ENCODE measurements around the gene CAMK1D. TPM values are rescaled to one million over a fixed set of nuclear protein-coding genes. Genes with fewer than 3 reads are reported as not detected.
"Not testable (repeated sequence)": the region's sequence is repeated elsewhere in the genome, so short reads cannot be mapped to it uniquely, and the experiment has no call there.

CAMK1D gene
- 10 to 100 TPM; 10.9 to 19.0 TPM for total RNA-seq
- polyA plus RNA-seq: 1 to 10 TPM; 1.9 to 4.4 TPM
- long read RNA-seq, donor 1, partial matches to known transcripts: 2 of 21 reads
- long read RNA-seq, donor 1, other reads (novel, unspliced or antisense): 19 of 21 reads
- long read RNA-seq, donor 2, partial matches to known transcripts: 0 of 25 reads
- long read RNA-seq, donor 2, other reads (novel, unspliced or antisense): 25 of 25 reads

- H3K4me3 ChIP-seq (ENCODE audit: low read length in 2 of 2): peak within 1 kb of the TSS; percentile 86 to 96
- DNase-seq (peak; percentile 91 to 95), ATAC-seq (ENCODE audit: low FRiP score) (peak; percentile 89)
- intact Hi-C loops (cut with DNase I): loop anchor here in 1 of 2 donors (5.0 kb wide), 1 partner anchor 358 kb away; no protein-coding TSS in a partner anchor
- no peaks in the 10 kb centered on the region for H3K36me3 ChIP-seq (ENCODE audit: control insufficient read depth in 1 of 2, insufficient read depth in 2 of 2, low read length in 1 of 2)
- H3K27me3 ChIP-seq (ENCODE audit: control insufficient read depth in 1 of 2, insufficient read depth in 2 of 2, low read length in 1 of 2): no peaks in the 10 kb centered on the region
- no peaks in the 10 kb centered on the region for H3K9me3 ChIP-seq (ENCODE audit: control insufficient read depth, low read length)
- WGBS, 2 donors: 0 to 1% methylated on average over 34 to 95 of the region's 95 CpGs
- peaks cover 0 to 3% of the 10 kb centered on the region in 2 donors for H3K4me1 ChIP-seq (ENCODE audit: control insufficient read depth in 1 of 2, insufficient read depth in 2 of 2, low read length in 2 of 2)
- peak within 1 kb of the TSS; percentile 84 to 93 for H3K27ac ChIP-seq (ENCODE audit: low read depth in 1 of 2, low read length in 2 of 2)
Observed at GRCh38 chr10:12348870-12349628, at the start of gene CAMK1D. Gene CAMK1D (plus strand): TSS chr10:12349547.

- intact Hi-C loops (cut with DNase I); H3K36me3 ChIP-seq (ENCODE audit: control insufficient read depth in 1 of 2, insufficient read depth in 2 of 2, low read length in 1 of 2); H3K27ac ChIP-seq (ENCODE audit: low read depth in 1 of 2, low read length in 2 of 2); H3K27me3 ChIP-seq (ENCODE audit: control insufficient read depth in 1 of 2, insufficient read depth in 2 of 2, low read length in 1 of 2); H3K9me3 ChIP-seq (ENCODE audit: control insufficient read depth, low read length); H3K4me3 ChIP-seq (ENCODE audit: low read length in 2 of 2); H3K4me1 ChIP-seq (ENCODE audit: control insufficient read depth in 1 of 2, insufficient read depth in 2 of 2, low read length in 2 of 2); ATAC-seq (ENCODE audit: low FRiP score); DNase-seq: not testable (repeated sequence)
- WGBS, 2 donors: 95 to 97% methylated on average over 4 of the region's 4 CpGs
Observed at GRCh38 chr10:12301036-12301435, 48.3 kb upstream of the CAMK1D start.

- ATAC-seq (ENCODE audit: low FRiP score) (no peak), DNase-seq (no peak)
- Histone ChIP-seq H3K36me3 (ENCODE audit: control insufficient read depth in 1 of 2, insufficient read depth in 2 of 2, low read length in 1 of 2) (no peaks in the 10 kb centered on the region), H3K27ac (ENCODE audit: low read depth in 1 of 2, low read length in 2 of 2) (no peak overlapping the region), H3K9me3 (ENCODE audit: control insufficient read depth, low read length) (no peaks in the 10 kb centered on the region), H3K27me3 (ENCODE audit: control insufficient read depth in 1 of 2, insufficient read depth in 2 of 2, low read length in 1 of 2) (no peaks in the 10 kb centered on the region), H3K4me1 (ENCODE audit: control insufficient read depth in 1 of 2, insufficient read depth in 2 of 2, low read length in 2 of 2) (no peaks in the 10 kb centered on the region), H3K4me3 (ENCODE audit: low read length in 2 of 2) (no peak overlapping the region)
- WGBS, 2 donors: 94 to 97% methylated on average over 6 of the region's 6 CpGs
- intact Hi-C loops (cut with DNase I): no loop called here
Observed at GRCh38 chr10:12308057-12308456, 41.3 kb upstream of the CAMK1D start.

GRCh38 chr10:12308736-12309375 lies 40.5 kb upstream of the CAMK1D start:
- H3K27ac ChIP-seq (ENCODE audit: low read depth in 1 of 2, low read length in 2 of 2): no peak overlapping the region
- H3K36me3 ChIP-seq (ENCODE audit: control insufficient read depth in 1 of 2, insufficient read depth in 2 of 2, low read length in 1 of 2): no peaks in the 10 kb centered on the region
- H3K4me3 ChIP-seq (ENCODE audit: low read length in 2 of 2): no peak overlapping the region
- 62 to 64% methylated on average over 8 of the region's 8 CpGs for WGBS, 2 donors
- DNase-seq (peak in 1 of 2 donors; percentile 14), ATAC-seq (ENCODE audit: low FRiP score) (no peak)
- no peaks in the 10 kb centered on the region for H3K27me3 ChIP-seq (ENCODE audit: control insufficient read depth in 1 of 2, insufficient read depth in 2 of 2, low read length in 1 of 2)
- intact Hi-C loops (cut with DNase I): no loop called here
- H3K4me1 ChIP-seq (ENCODE audit: control insufficient read depth in 1 of 2, insufficient read depth in 2 of 2, low read length in 2 of 2): no peaks in the 10 kb centered on the region
- no peaks in the 10 kb centered on the region for H3K9me3 ChIP-seq (ENCODE audit: control insufficient read depth, low read length)

GRCh38 chr10:12309783-12310182 lies 39.6 kb upstream of the CAMK1D start:
- intact Hi-C loops (cut with DNase I); DNase-seq; H3K36me3 ChIP-seq (ENCODE audit: control insufficient read depth in 1 of 2, insufficient read depth in 2 of 2, low read length in 1 of 2); ATAC-seq (ENCODE audit: low FRiP score); H3K27ac ChIP-seq (ENCODE audit: low read depth in 1 of 2, low read length in 2 of 2); H3K4me3 ChIP-seq (ENCODE audit: low read length in 2 of 2); H3K27me3 ChIP-seq (ENCODE audit: control insufficient read depth in 1 of 2, insufficient read depth in 2 of 2, low read length in 1 of 2); H3K9me3 ChIP-seq (ENCODE audit: control insufficient read depth, low read length); H3K4me1 ChIP-seq (ENCODE audit: control insufficient read depth in 1 of 2, insufficient read depth in 2 of 2, low read length in 2 of 2): not testable (repeated sequence)
- 76 to 96% methylated on average over 5 of the region's 5 CpGs for WGBS, 2 donors

GRCh38 chr10:12314836-12315235 lies 34.5 kb upstream of the CAMK1D start:
- H3K9me3 ChIP-seq (ENCODE audit: control insufficient read depth, low read length): no peaks in the 10 kb centered on the region
- DNase-seq (no peak), ATAC-seq (ENCODE audit: low FRiP score) (no peak)
- 83 to 90% methylated on average over 6 of the region's 6 CpGs for WGBS, 2 donors
- intact Hi-C loops (cut with DNase I): no loop called here
- no peak overlapping the region for H3K4me3 ChIP-seq (ENCODE audit: low read length in 2 of 2)
- no peak overlapping the region for H3K27ac ChIP-seq (ENCODE audit: low read depth in 1 of 2, low read length in 2 of 2)
- H3K4me1 ChIP-seq (ENCODE audit: control insufficient read depth in 1 of 2, insufficient read depth in 2 of 2, low read length in 2 of 2): no peaks in the 10 kb centered on the region
- H3K36me3 ChIP-seq (ENCODE audit: control insufficient read depth in 1 of 2, insufficient read depth in 2 of 2, low read length in 1 of 2): no peaks in the 10 kb centered on the region
- no peaks in the 10 kb centered on the region for H3K27me3 ChIP-seq (ENCODE audit: control insufficient read depth in 1 of 2, insufficient read depth in 2 of 2, low read length in 1 of 2)

- ATAC-seq (ENCODE audit: low FRiP score): no peak
- intact Hi-C loops (cut with DNase I): no loop called here
- no peak overlapping the region for H3K27ac ChIP-seq (ENCODE audit: low read depth in 1 of 2, low read length in 2 of 2)
Observed at GRCh38 chr10:12319076-12319475, 30.3 kb upstream of the CAMK1D start.

GRCh38 chr10:12320892-12321291 lies 28.5 kb upstream of the CAMK1D start:
- Histone ChIP-seq H3K27me3 (ENCODE audit: control insufficient read depth in 1 of 2, insufficient read depth in 2 of 2, low read length in 1 of 2) (no peaks in the 10 kb centered on the region), H3K4me1 (ENCODE audit: control insufficient read depth in 1 of 2, insufficient read depth in 2 of 2, low read length in 2 of 2) (no peaks in the 10 kb centered on the region), H3K4me3 (ENCODE audit: low read length in 2 of 2) (no peak overlapping the region), H3K27ac (ENCODE audit: low read depth in 1 of 2, low read length in 2 of 2) (no peak overlapping the region), H3K36me3 (ENCODE audit: control insufficient read depth in 1 of 2, insufficient read depth in 2 of 2, low read length in 1 of 2) (no peaks in the 10 kb centered on the region), H3K9me3 (ENCODE audit: control insufficient read depth, low read length) (no peaks in the 10 kb centered on the region)
- DNase-seq (no peak), ATAC-seq (ENCODE audit: low FRiP score) (no peak)
- intact Hi-C loops (cut with DNase I): no loop called here
- 91 to 93% methylated on average over 4 of the region's 4 CpGs for WGBS, 2 donors

More at GRCh38 chr10:12319076-12319475, 30.3 kb upstream of the CAMK1D start:
- no peaks in the 10 kb centered on the region for H3K36me3 ChIP-seq (ENCODE audit: control insufficient read depth in 1 of 2, insufficient read depth in 2 of 2, low read length in 1 of 2)
- 93 to 100% methylated on average over 1 of the region's 1 CpG for WGBS, 2 donors
- H3K4me3 ChIP-seq (ENCODE audit: low read length in 2 of 2): no peak overlapping the region
- H3K9me3 ChIP-seq (ENCODE audit: control insufficient read depth, low read length): no peaks in the 10 kb centered on the region
- H3K27me3 ChIP-seq (ENCODE audit: control insufficient read depth in 1 of 2, insufficient read depth in 2 of 2, low read length in 1 of 2): no peaks in the 10 kb centered on the region
- no peak for DNase-seq
- H3K4me1 ChIP-seq (ENCODE audit: control insufficient read depth in 1 of 2, insufficient read depth in 2 of 2, low read length in 2 of 2): no peaks in the 10 kb centered on the region

Data from aorta (tissue), 5 donors.